Measurements from ENCODE around the gene CMBL. TPM values are rescaled to one million over a fixed set of nuclear protein-coding genes. Genes with fewer than 3 reads are reported as not detected.
"Not testable (repeated sequence)": the region's sequence is repeated elsewhere in the genome, so short reads cannot be mapped to it uniquely, and the experiment has no call there.

CMBL gene
- total RNA-seq, 1 donor from 2014 or later, result 24.0 TPM

DNA sequence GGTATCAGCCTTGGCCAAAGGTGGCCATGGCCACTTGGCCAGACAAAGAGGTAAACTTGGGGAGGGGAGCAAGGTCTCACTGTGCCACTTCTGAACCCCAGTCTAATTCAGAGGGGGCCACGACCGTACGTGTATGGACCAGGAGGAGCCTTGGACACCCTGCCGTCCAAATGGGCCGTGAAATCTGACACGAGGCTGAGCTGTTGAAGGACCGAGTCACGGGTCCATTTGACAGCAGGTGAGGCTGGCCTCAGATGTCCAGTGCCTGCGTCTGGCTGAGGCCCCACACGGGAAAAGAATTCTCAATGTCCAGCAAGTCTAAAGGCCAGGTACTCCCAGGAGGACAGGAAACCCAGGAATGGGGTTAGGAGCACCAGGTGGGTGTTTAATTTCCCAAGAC, 17.7 kb downstream of the CMBL start:
- Mint-ChIP-seq H3K27me3 (ENCODE audit: low read depth) (no peaks in the 10 kb centered on the region), H3K4me3 (no peak overlapping the region), H3K36me3 (ENCODE audit: low read depth) (peaks cover 18% of the 10 kb centered on the region), H3K27ac (ENCODE audit: unreplicated experiment) (no peak overlapping the region), H3K4me1 (no peaks in the 10 kb centered on the region), H3K9me3 (no peaks in the 10 kb centered on the region)
- TF ChIP-seq CTCF (conservative IDR thresholded peaks at IDR 0.05), result no peak
- no peak for DNase-seq (ENCODE audit: low read depth, low spot score)

- H3K4me1 Mint-ChIP-seq, result peaks cover 2% of the 10 kb centered on the region
- no peaks in the 10 kb centered on the region for H3K27me3 Mint-ChIP-seq (ENCODE audit: low read depth)
- TF ChIP-seq CTCF (conservative IDR thresholded peaks at IDR 0.05), result no peak
- H3K27ac Mint-ChIP-seq (ENCODE audit: unreplicated experiment), result no peak overlapping the region
- no peaks in the 10 kb centered on the region for H3K9me3 Mint-ChIP-seq
- H3K4me3 Mint-ChIP-seq, result no peak overlapping the region
- H3K36me3 Mint-ChIP-seq (ENCODE audit: low read depth), result peaks cover 18% of the 10 kb centered on the region
- no peak for DNase-seq (ENCODE audit: low read depth, low spot score)
These were observed 18.3 kb downstream of the CMBL start for GRCh38 chr5:10289353-10289752.

GRCh38 chr5:10288592-10289219, 19.0 kb downstream of the CMBL start:
- DNase-seq (ENCODE audit: low read depth, low spot score), result no peak
- no peaks in the 10 kb centered on the region for H3K27me3 Mint-ChIP-seq (ENCODE audit: low read depth)
- H3K4me3 Mint-ChIP-seq, result no peak overlapping the region
- H3K36me3 Mint-ChIP-seq (ENCODE audit: low read depth), result peaks cover 15% of the 10 kb centered on the region
- H3K4me1 Mint-ChIP-seq, result peaks cover 8% of the 10 kb centered on the region
- no peak overlapping the region for H3K27ac Mint-ChIP-seq (ENCODE audit: unreplicated experiment)
- no peak for TF ChIP-seq CTCF (conservative IDR thresholded peaks at IDR 0.05)
- no peaks in the 10 kb centered on the region for H3K9me3 Mint-ChIP-seq

DNA sequence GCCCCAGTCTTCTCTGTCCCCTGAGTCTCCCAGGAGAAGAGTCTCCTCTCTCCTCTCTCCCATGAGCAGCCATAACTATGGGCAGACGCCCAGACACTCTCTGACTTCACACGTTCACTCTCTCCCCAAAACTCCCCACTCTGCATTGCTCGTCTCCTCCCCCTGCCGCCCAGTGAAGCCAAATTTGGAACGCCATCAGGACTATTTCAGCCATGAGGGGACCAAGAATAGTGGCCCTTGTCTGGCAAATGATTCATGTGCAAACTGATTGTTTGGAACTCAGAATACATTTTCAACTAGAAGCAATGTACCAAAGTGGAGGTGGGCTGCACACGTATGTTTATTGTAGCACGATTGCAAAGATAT, 20.9 kb downstream of the CMBL start:
- DNase-seq (ENCODE audit: low read depth, low spot score), result no peak
- Mint-ChIP-seq H3K4me1 (peaks cover 9% of the 10 kb centered on the region), H3K4me3 (no peak overlapping the region), H3K27ac (ENCODE audit: unreplicated experiment) (peak overlapping the region; percentile 70), H3K27me3 (ENCODE audit: low read depth) (no peaks in the 10 kb centered on the region), H3K9me3 (no peaks in the 10 kb centered on the region), H3K36me3 (ENCODE audit: low read depth) (peaks cover 14% of the 10 kb centered on the region)
- TF ChIP-seq CTCF (conservative IDR thresholded peaks at IDR 0.05), result no peak

GRCh38 chr5:10286162-10286861, 21.4 kb downstream of the CMBL start:
- Mint-ChIP-seq H3K9me3 (no peaks in the 10 kb centered on the region), H3K4me3 (no peak overlapping the region), H3K27me3 (ENCODE audit: low read depth) (no peaks in the 10 kb centered on the region), H3K36me3 (ENCODE audit: low read depth) (peaks cover 14% of the 10 kb centered on the region), H3K27ac (ENCODE audit: unreplicated experiment) (no peak overlapping the region), H3K4me1 (peaks cover 9% of the 10 kb centered on the region)
- no peak for DNase-seq (ENCODE audit: low read depth, low spot score)
- TF ChIP-seq CTCF (conservative IDR thresholded peaks at IDR 0.05), result no peak

- not testable (repeated sequence) for H3K36me3 Mint-ChIP-seq (ENCODE audit: low read depth); H3K27ac Mint-ChIP-seq (ENCODE audit: unreplicated experiment); H3K27me3 Mint-ChIP-seq (ENCODE audit: low read depth); H3K4me3 Mint-ChIP-seq; DNase-seq (ENCODE audit: low read depth, low spot score); H3K9me3 Mint-ChIP-seq; H3K4me1 Mint-ChIP-seq
These were observed 22.3 kb downstream of the CMBL start for GRCh38 chr5:10285362-10285761.
